ENCODE data around the gene KRTAP5-5.

The KRTAP5-5 gene

DNA sequence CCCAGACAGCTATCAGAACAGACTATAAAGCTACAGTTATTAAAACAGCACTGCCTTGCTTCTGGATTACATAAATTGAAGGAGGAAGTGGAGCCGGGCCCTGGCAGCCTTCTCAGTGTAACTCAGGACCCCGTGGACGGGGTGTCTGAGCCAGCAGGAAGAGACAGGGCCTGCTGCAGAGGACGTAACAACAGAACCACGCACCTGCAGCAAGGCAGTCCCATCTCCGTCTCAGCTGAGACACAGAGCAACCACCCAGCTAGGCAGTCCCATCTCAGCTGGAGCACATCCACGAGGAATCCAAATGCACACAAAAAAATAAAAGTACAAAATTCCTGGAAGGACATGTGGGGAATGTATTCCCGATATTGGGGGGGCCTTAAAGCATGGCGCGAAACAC, 50.3 kb downstream of the KRTAP5-5 start:
- FAIRE-seq, result no peak

All from G401.6 (cell line).